Lung microvascular endothelial cell (primary cell): ENCODE data around the gene TLK1. TPM values are rescaled to one million over a fixed set of nuclear protein-coding genes. Genes with fewer than 3 reads are reported as not detected.
"Not testable (repeated sequence)": the region's sequence is repeated elsewhere in the genome, so short reads cannot be mapped to it uniquely, and the experiment has no call there.

Experiments used
- DNase-seq, 2 donors: peaks; one replicate each; pipeline versions ENCODE4 v3.0.0 to v3.0.0-alpha.2; 2010; ENCODE audit warnings: low read depth in 2 of 2
- total RNA-seq: library from RNA; depleted of rRNA; stranded (reverse); fragments of >200 nt; gene quantifications from 2 replicates; pipeline ENCODE4 v1.2.1, GENCODE V29; 2014

Gene TLK1
- total RNA-seq, 1 donor from 2014 or later: 15.9 TPM

GRCh38 chr2:171169839-171170238 is 9.1 kb upstream of the TLK1 start:
- no peak for DNase-seq

GRCh38 chr2:171169333-171169732 is 8.6 kb upstream of the TLK1 start:
- no peak for DNase-seq

GRCh38 chr2:171167352-171167997 is 6.8 kb upstream of the TLK1 start:
- DNase-seq: no peak

- no peak for DNase-seq
These were observed 5.8 kb upstream of the TLK1 start for GRCh38 chr2:171166328-171166983.

- no peak for DNase-seq
These were observed 5.3 kb upstream of the TLK1 start for GRCh38 chr2:171165967-171166327.

- DNase-seq: no peak
These were observed 2.6 kb upstream of the TLK1 start for GRCh38 chr2:171163261-171163660.

GRCh38 chr2:171162522-171163197 is 2.0 kb upstream of the TLK1 start:
- DNase-seq: not testable (repeated sequence)

- DNase-seq: peak; percentile 75 to 78
These were observed 455 bp upstream of the TLK1 start for GRCh38 chr2:171160956-171161740.

GRCh38 chr2:171159372-171160118 is 1.1 kb downstream of the TLK1 start:
- DNase-seq: peak; percentile 79 to 81

GRCh38 chr2:171158790-171159371 is 1.8 kb downstream of the TLK1 start:
- DNase-seq: peak; percentile 16 to 38

- DNase-seq: no peak
These were observed 2.5 kb downstream of the TLK1 start for GRCh38 chr2:171158036-171158789.

- DNase-seq: no peak
These were observed 3.6 kb downstream of the TLK1 start for GRCh38 chr2:171157109-171157500.

GRCh38 chr2:171154348-171154747 is 6.3 kb downstream of the TLK1 start:
- DNase-seq: peak in 1 of 2 donors; percentile 9

GRCh38 chr2:171150694-171151285 is 9.9 kb downstream of the TLK1 start:
- DNase-seq: no peak

- DNase-seq: no peak
These were observed 10.6 kb downstream of the TLK1 start for GRCh38 chr2:171149986-171150693.

GRCh38 chr2:171149171-171149938 is 11.3 kb downstream of the TLK1 start:
- DNase-seq: no peak

- peak; percentile 37 to 42 for DNase-seq
These were observed 13.6 kb downstream of the TLK1 start for GRCh38 chr2:171147081-171147480.

GRCh38 chr2:171146633-171147032 is 14.1 kb downstream of the TLK1 start:
- DNase-seq: peak; percentile 60 to 66
